Kidney epithelial cell (primary cell): ENCODE results near the gene SLCO3A1. TPM values are rescaled to one million over a fixed set of nuclear protein-coding genes. Genes with fewer than 3 reads are reported as not detected.

Experiments used
- DNase-seq: peaks from one replicate; pipeline ENCODE4 v3.0.0-alpha.2; 2010; ENCODE audit warnings: low read depth
- H3K27me3 ChIP-seq: 2 replicates; pipeline ENCODE4 v1.6.0; 2011; ENCODE audit warnings: low read length; ENCODE audit not compliant: control insufficient read depth, insufficient read depth
- H3K36me3 ChIP-seq: 2 replicates; pipeline ENCODE4 v1.5.1; 2011; ENCODE audit warnings: low read length; ENCODE audit not compliant: control insufficient read depth, insufficient read depth
- H3K4me3 ChIP-seq: 2 replicates; pipeline ENCODE4 v1.5.1; 2011; ENCODE audit warnings: low read depth, mild to moderate bottlenecking, control low read depth, low read length
- CTCF ChIP-seq: IDR thresholded peaks from 2 replicates; pipeline ENCODE4 v1.5.1; 2011; ENCODE audit warnings: mild to moderate bottlenecking, moderate library complexity, low read length, control low read depth, inconsistent platforms; ENCODE audit not compliant: insufficient read depth, poor library complexity, severe bottlenecking
- total RNA-seq: library from RNA; depleted of rRNA; stranded (reverse); fragments of >200 nt; gene quantifications from 2 replicates; pipeline ENCODE4 v1.2.3, GENCODE V29; 2015

The SLCO3A1 gene
- total RNA-seq, 1 donor from 2014 or later, result 3.1 TPM

- no peak for DNase-seq
- Histone ChIP-seq H3K27me3 (no peaks in the 10 kb centered on the region), H3K4me3 (no peak overlapping the region), H3K36me3 (no peaks in the 10 kb centered on the region)
- TF ChIP-seq CTCF, result no peak
These were observed 62.1 kb downstream of the SLCO3A1 start for GRCh38 chr15:91915576-91915975.

- no peak overlapping the region for H3K4me3 ChIP-seq
- no peaks in the 10 kb centered on the region for H3K36me3 ChIP-seq
- TF ChIP-seq CTCF, result no peak
- H3K27me3 ChIP-seq, result no peaks in the 10 kb centered on the region
- no peak for DNase-seq
These were observed 62.5 kb downstream of the SLCO3A1 start for GRCh38 chr15:91916051-91916450.

GRCh38 chr15:91917686-91918360 lies 64.3 kb downstream of the SLCO3A1 start:
- no peak for DNase-seq
- no peaks in the 10 kb centered on the region for H3K36me3 ChIP-seq
- no peak for TF ChIP-seq CTCF
- H3K27me3 ChIP-seq, result no peaks in the 10 kb centered on the region
- no peak overlapping the region for H3K4me3 ChIP-seq

- no peak for DNase-seq
- Histone ChIP-seq H3K4me3 (no peak overlapping the region), H3K36me3 (no peaks in the 10 kb centered on the region), H3K27me3 (no peaks in the 10 kb centered on the region)
- no peak for TF ChIP-seq CTCF
These were observed 65.6 kb downstream of the SLCO3A1 start for GRCh38 chr15:91919014-91919534.

- Histone ChIP-seq H3K36me3 (no peaks in the 10 kb centered on the region), H3K4me3 (no peak overlapping the region), H3K27me3 (no peaks in the 10 kb centered on the region)
- TF ChIP-seq CTCF, result no peak
- DNase-seq, result no peak
These were observed 67.8 kb downstream of the SLCO3A1 start for GRCh38 chr15:91921188-91921842.
